COLO829 (cell line): Measurements from ENCODE around the gene TMCO6.
A peak's percentile ranks its signal among the peaks of the same experiment; 100 is the strongest.
"Not testable (repeated sequence)": the region's sequence is repeated elsewhere in the genome, so short reads cannot be mapped to it uniquely, and the experiment has no call there.

Experiments
- DNase-seq: peaks from one replicate; pipeline ENCODE4 v3.0.0; 2012; ENCODE audit warnings: low spot score

The TMCO6 gene

GRCh38 chr5:140639148-140639981 is at the start of gene TMCO6:
TSS of gene TMCO6 (plus strand) at chr5:140639451. CDS start at chr5:140639528, 77 bp downstream.
- peak; percentile 93 for DNase-seq

GRCh38 chr5:140590861-140591260 is 48.4 kb upstream of the TMCO6 start:
- DNase-seq = no peak

GRCh38 chr5:140591747-140592372 is 47.4 kb upstream of the TMCO6 start:
- DNase-seq = no peak

GRCh38 chr5:140593070-140593469 is 46.2 kb upstream of the TMCO6 start:
- not testable (repeated sequence) for DNase-seq

GRCh38 chr5:140594169-140594568 is 45.1 kb upstream of the TMCO6 start:
- DNase-seq = no peak

GRCh38 chr5:140595538-140596300 is 43.5 kb upstream of the TMCO6 start:
- DNase-seq = no peak

GRCh38 chr5:140596321-140596741 is 42.9 kb upstream of the TMCO6 start:
- DNase-seq = no peak

GRCh38 chr5:140598836-140599235 is 40.4 kb upstream of the TMCO6 start:
- no peak for DNase-seq

GRCh38 chr5:140600096-140600495 is 39.2 kb upstream of the TMCO6 start:
- no peak for DNase-seq

GRCh38 chr5:140602147-140602546 is 37.1 kb upstream of the TMCO6 start:
- no peak for DNase-seq

- DNase-seq = not testable (repeated sequence)
These were observed 35.9 kb upstream of the TMCO6 start for GRCh38 chr5:140603446-140603698.

GRCh38 chr5:140603734-140604133 is 35.5 kb upstream of the TMCO6 start:
- DNase-seq = no peak

GRCh38 chr5:140605879-140606278 is 33.4 kb upstream of the TMCO6 start:
- no peak for DNase-seq

- no peak for DNase-seq
These were observed 32.2 kb upstream of the TMCO6 start for GRCh38 chr5:140607031-140607430.

- DNase-seq = no peak
These were observed 30.5 kb upstream of the TMCO6 start for GRCh38 chr5:140608722-140609121.

GRCh38 chr5:140609126-140609525 is 30.1 kb upstream of the TMCO6 start:
- peak; percentile 35 for DNase-seq

- DNase-seq = no peak
These were observed 28.2 kb upstream of the TMCO6 start for GRCh38 chr5:140611020-140611521.

GRCh38 chr5:140622301-140622700 is 16.9 kb upstream of the TMCO6 start:
- no peak for DNase-seq

GRCh38 chr5:140623061-140623460 is 16.2 kb upstream of the TMCO6 start:
- DNase-seq = not testable (repeated sequence)

- not testable (repeated sequence) for DNase-seq
These were observed 14.4 kb upstream of the TMCO6 start for GRCh38 chr5:140624886-140625285.

GRCh38 chr5:140627972-140628371 is 11.3 kb upstream of the TMCO6 start:
- no peak for DNase-seq

- no peak for DNase-seq
These were observed 10.5 kb upstream of the TMCO6 start for GRCh38 chr5:140628711-140629110.
